DMS79 treated with DMSO at 0.1 percent for 48 hours (cell line): ENCODE measurements around the gene ARMH3.
"Not testable (repeated sequence)": the region's sequence is repeated elsewhere in the genome, so short reads cannot be mapped to it uniquely, and the experiment has no call there.

Experiments used
- DNase-seq: peaks from one replicate; lab custom pipeline; 2025; lab: John Stamatoyannopoulos, UW

ARMH3 gene

GRCh38 chr10:102045292-102045691 is 10.7 kb downstream of the ARMH3 start:
- DNase-seq = no peak

- peak; percentile 35 for DNase-seq
Measured at GRCh38 chr10:102040305-102041050, 15.5 kb downstream of the ARMH3 start.

GRCh38 chr10:102038410-102038809 is 17.6 kb downstream of the ARMH3 start:
- DNase-seq = no peak

GRCh38 chr10:102035807-102036206 is 20.2 kb downstream of the ARMH3 start:
- DNase-seq = not testable (repeated sequence)

GRCh38 chr10:102033787-102034186 is 22.2 kb downstream of the ARMH3 start:
- DNase-seq = no peak

- no peak for DNase-seq
Measured at GRCh38 chr10:102027261-102027660, 28.7 kb downstream of the ARMH3 start.

- no peak for DNase-seq
Measured at GRCh38 chr10:102024799-102025198, 31.2 kb downstream of the ARMH3 start.

- DNase-seq = no peak
Measured at GRCh38 chr10:102020938-102021337, 35.0 kb downstream of the ARMH3 start.

GRCh38 chr10:102017295-102017694 is 38.7 kb downstream of the ARMH3 start:
- DNase-seq = no peak

- no peak for DNase-seq
Measured at GRCh38 chr10:102016416-102016815, 39.6 kb downstream of the ARMH3 start.

GRCh38 chr10:102010961-102011360 is 45.0 kb downstream of the ARMH3 start:
- no peak for DNase-seq

- DNase-seq = peak; percentile 30
Measured at GRCh38 chr10:102009801-102010425, 46.1 kb downstream of the ARMH3 start.

GRCh38 chr10:102007796-102008195 is 48.2 kb downstream of the ARMH3 start:
- DNase-seq = no peak

- not testable (repeated sequence) for DNase-seq
Measured at GRCh38 chr10:102007031-102007430, 48.9 kb downstream of the ARMH3 start.

- DNase-seq = no peak
Measured at GRCh38 chr10:102004376-102004775, 51.6 kb downstream of the ARMH3 start.

GRCh38 chr10:102003541-102003940 is 52.4 kb downstream of the ARMH3 start:
- DNase-seq = peak; percentile 16

GRCh38 chr10:102001435-102002068 is 54.4 kb downstream of the ARMH3 start:
- no peak for DNase-seq

- DNase-seq = no peak
Measured at GRCh38 chr10:101997803-101998202, 58.2 kb downstream of the ARMH3 start.

- no peak for DNase-seq
Measured at GRCh38 chr10:101995451-101996063, 60.4 kb downstream of the ARMH3 start.

- no peak for DNase-seq
Measured at GRCh38 chr10:101993651-101994200, 62.2 kb downstream of the ARMH3 start.

- DNase-seq = no peak
Measured at GRCh38 chr10:101993221-101993620, 62.8 kb downstream of the ARMH3 start.

GRCh38 chr10:101987136-101987535 is 68.8 kb downstream of the ARMH3 start:
- peak; percentile 52 for DNase-seq

GRCh38 chr10:101986624-101986971 is 69.4 kb downstream of the ARMH3 start:
- DNase-seq = peak; percentile 72
